Activated CD4-positive, alpha-beta T cell treated with anti-CD3 and anti-CD28 coated beads for 36 hours (primary cell): Measurements from ENCODE around the gene PRR11. TPM values are rescaled to one million over a fixed set of nuclear protein-coding genes. Genes with fewer than 3 reads are reported as not detected.
"Not testable (repeated sequence)": the region's sequence is repeated elsewhere in the genome, so short reads cannot be mapped to it uniquely, and the experiment has no call there.

Source experiments
- ATAC-seq: fragments of 200-7000 bp; cut with Tn5 transposase; one replicate; pipeline ENCODE4 v1.10.0; 2021; ENCODE audit warnings: mild to moderate bottlenecking, moderate library complexity
- CTCF ChIA-PET: fragments of 350-600 bp; sonication (Branson Sonifier 250); formaldehyde crosslinking; loops from one replicate; lab custom pipeline; 2021; ENCODE audit warnings: antibody characterized with exemption; lab: Charles Lee
- POLR2A ChIA-PET: fragments of 350-600 bp; sonication (Branson Sonifier 250); formaldehyde crosslinking; loops from one replicate; lab custom pipeline; 2021; ENCODE audit warnings: antibody characterized with exemption, inconsistent platforms; lab: Charles Lee
- DNase-seq: peaks from one replicate; pipeline ENCODE4 v3.0.0-alpha.2; 2020
- H3K27ac Mint-ChIP-seq: one replicate; pipeline ENCODE4 v1.8.0; 2021; ENCODE audit warnings: mixed read lengths
- H3K27me3 Mint-ChIP-seq: one replicate; pipeline ENCODE4 v1.8.0; 2021; ENCODE audit warnings: mixed read lengths
- H3K36me3 Mint-ChIP-seq: one replicate; pipeline ENCODE4 v1.8.0; 2021; ENCODE audit warnings: low read depth, mixed read lengths
- H3K4me1 Mint-ChIP-seq: one replicate; pipeline ENCODE4 v1.8.0; 2021; ENCODE audit warnings: mixed read lengths
- H3K4me3 Mint-ChIP-seq: one replicate; pipeline ENCODE4 v1.8.0; 2021; ENCODE audit warnings: mild to moderate bottlenecking, moderate library complexity, mixed read lengths
- H3K9me3 Mint-ChIP-seq: one replicate; pipeline ENCODE4 v1.8.0; 2021; ENCODE audit warnings: low read depth, mixed read lengths
- intact Hi-C, 2 experiments: fragments of 100-400 bp; cut with DNase I in 1 of 2; cut with micrococcal nuclease in 1 of 2; formaldehyde crosslinking; loops; one replicate each; pipeline versions ENCODE4 v1.14.2 to v1.15.1; 2022 to 2024; cut with DNase I, micrococcal nuclease
- total RNA-seq, 2 experiments: library from RNA; stranded (reverse); gene quantifications; one replicate each; pipeline ENCODE4 v1.2.3, GENCODE V29; 2021

The PRR11 gene
- total RNA-seq, 2 experiments from 2014 or later = 73.6 to 95.9 TPM

DNA sequence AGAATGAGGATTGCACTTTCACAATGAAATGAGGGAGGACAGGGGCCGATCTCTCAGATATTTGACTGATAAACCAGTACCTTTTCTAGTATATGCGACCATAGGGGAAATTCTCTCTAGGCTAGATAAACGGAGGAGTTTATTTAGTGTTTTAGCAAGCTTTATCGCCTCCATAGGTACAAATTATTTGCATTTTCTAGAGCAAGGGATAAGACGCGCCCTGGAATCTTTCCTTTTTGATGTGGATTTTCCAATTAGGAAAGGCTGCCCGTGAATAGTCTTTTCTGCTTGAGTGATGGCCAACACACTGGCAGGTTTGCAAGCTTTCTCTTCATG is 64.4 kb downstream of the PRR11 start:
- H3K9me3 Mint-ChIP-seq = no peaks in the 10 kb centered on the region

DNA sequence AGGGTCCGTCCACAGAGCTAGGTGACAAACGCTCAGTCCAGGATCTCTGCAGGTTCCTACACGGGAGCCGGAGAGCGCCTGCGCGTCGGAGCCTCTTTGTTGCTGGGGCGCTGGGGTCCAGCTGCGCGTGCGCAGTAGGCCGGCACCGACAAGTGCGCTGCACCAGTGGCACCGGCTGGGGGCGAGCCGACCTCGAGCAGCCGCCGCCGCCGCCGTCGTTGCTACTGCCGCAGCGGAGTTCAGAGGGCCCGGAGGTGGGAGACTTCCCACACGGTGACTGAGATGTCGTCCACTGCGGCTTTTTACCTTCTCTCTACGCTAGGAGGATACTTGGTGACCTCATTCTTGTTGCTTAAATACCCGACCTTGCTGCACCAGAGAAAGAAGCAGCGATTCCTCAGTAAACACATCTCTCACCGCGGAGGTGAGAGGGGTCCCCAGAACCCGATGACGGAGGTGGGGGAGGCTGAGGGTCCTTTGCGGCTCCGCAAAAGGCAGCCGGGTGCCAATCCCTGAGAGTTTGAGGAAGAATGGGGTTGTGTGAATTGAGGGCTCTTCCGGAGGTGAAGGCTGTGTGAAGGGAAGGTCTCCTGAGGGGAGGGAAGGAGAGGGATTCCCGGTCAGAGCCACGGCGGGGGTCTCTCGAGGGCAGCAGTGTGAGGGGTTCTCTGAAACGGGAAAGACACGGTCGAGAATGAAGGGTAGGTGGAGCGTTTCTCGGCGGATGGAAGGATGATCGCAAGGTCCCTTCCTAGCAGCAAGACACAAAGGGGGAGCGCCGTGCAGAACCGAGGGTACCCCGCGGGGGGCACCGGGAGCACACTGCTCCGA is 65.0 kb downstream of the PRR11 start, which contains the start of gene GDPD1:
GDPD1 (plus strand) TSS at position 184 of the 831 bp plus-strand sequence; CDS start at position 283, 99 bp downstream.
- Mint-ChIP-seq H3K27me3 (no peaks in the 10 kb centered on the region), H3K4me1 (peaks cover 12% of the 10 kb centered on the region), H3K4me3 (peak within 1 kb of the TSS; percentile 93), H3K36me3 (no peaks in the 10 kb centered on the region), H3K27ac (peak within 1 kb of the TSS; percentile 86), H3K9me3 (no peaks in the 10 kb centered on the region)
- peak; percentile 99 for DNase-seq
- POLR2A ChIA-PET = interaction anchor here (1.2 kb wide), 1 partner anchor 65 kb away, joined by 4 read pairs; the partner anchor contains the start of genes PRR11 and SKA2
- CTCF ChIA-PET = interaction anchor here (0.6 to 2.0 kb wide), 6 partner anchors 10 to 618 kb away, joined by 3 to 17 read pairs (median 3); partner anchors contain the start of genes PRR11, SKA2 and SMG8
- intact Hi-C loops = loop anchor here (1.0 to 5.0 kb wide), 14 partner anchors 10 to 917 kb away; partner anchors contain the start of genes PRR11 (in 2 of the 2), SKA2 (in 2 of the 2), SMG8 (in 2 of the 2) and DHX40 (in 1 of the 2)
- ATAC-seq = peak; percentile 99

More for the DNA sequence above, 64.4 kb downstream of the PRR11 start:
- H3K27me3 Mint-ChIP-seq = no peaks in the 10 kb centered on the region
- peaks cover 12% of the 10 kb centered on the region for H3K4me1 Mint-ChIP-seq
- H3K4me3 Mint-ChIP-seq = peak overlapping the region; percentile 93
- no peaks in the 10 kb centered on the region for H3K36me3 Mint-ChIP-seq
- POLR2A ChIA-PET = interaction anchor here (1.2 kb wide), 1 partner anchor 65 kb away, joined by 4 read pairs; the partner anchor contains the start of genes PRR11 and SKA2
- CTCF ChIA-PET = interaction anchor here (0.6 to 2.0 kb wide), 6 partner anchors 9 to 618 kb away, joined by 3 to 17 read pairs (median 3); partner anchors contain the start of genes PRR11, SKA2 and SMG8
- no peak for ATAC-seq
- intact Hi-C loops = loop anchor here (1.0 to 5.0 kb wide), 14 partner anchors 10 to 917 kb away; partner anchors contain the start of genes PRR11 (in 2 of the 2), SKA2 (in 2 of the 2), SMG8 (in 2 of the 2) and DHX40 (in 1 of the 2)
- no peak for DNase-seq
- H3K27ac Mint-ChIP-seq = peak overlapping the region; percentile 78

DNA sequence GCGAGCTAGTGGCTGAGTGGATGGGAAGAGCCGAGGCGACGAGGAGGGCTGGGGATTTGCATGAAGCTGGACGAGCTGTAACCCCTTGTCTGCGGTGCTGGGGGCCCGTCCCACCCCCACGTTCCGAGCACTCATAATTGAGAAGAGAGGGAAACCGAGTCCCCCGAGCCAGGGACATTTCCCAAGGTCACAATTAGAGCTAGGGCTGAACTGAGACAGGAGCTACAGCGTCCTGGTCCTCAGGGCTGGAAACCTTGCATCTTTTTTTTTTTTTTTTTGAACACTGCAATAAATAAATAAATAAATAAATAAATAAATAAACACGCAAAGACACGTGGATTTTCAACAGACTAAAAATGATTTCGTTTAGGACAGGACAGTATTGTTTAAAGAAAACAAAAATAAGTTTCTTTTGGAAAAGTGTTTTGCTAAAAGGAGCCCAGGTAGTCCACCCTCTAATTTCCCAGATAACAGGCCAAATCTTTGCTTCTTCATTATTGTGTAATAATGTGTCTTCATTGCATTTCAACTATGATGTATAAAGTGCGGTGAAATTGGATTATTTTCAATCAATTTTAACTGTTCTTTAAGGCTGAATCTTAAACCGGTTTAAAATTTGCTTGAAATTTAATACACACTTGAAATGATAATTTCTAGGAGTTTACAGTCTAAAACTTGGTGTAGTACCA is 65.8 kb downstream of the PRR11 start:
- DNase-seq = no peak
- Mint-ChIP-seq H3K9me3 (no peaks in the 10 kb centered on the region), H3K4me1 (peaks cover 12% of the 10 kb centered on the region), H3K27ac (peak overlapping the region; percentile 86), H3K4me3 (peak overlapping the region; percentile 93), H3K27me3 (no peaks in the 10 kb centered on the region), H3K36me3 (no peaks in the 10 kb centered on the region)
- intact Hi-C loops = loop anchor here (2.0 to 5.0 kb wide), 4 partner anchors 67 to 916 kb away; partner anchors contain the start of genes PRR11 (in 1 of the 2) and SKA2 (in 1 of the 2)
- ChIA-PET CTCF (interaction anchor here (1.6 to 2.0 kb wide), 2 partner anchors 8 to 11 kb away, joined by 3 to 17 read pairs; partner anchors contain the start of gene SMG8), POLR2A (no interaction called here)
- no peak for ATAC-seq

- Mint-ChIP-seq H3K27me3 (no peaks in the 10 kb centered on the region), H3K9me3 (no peaks in the 10 kb centered on the region), H3K36me3 (no peaks in the 10 kb centered on the region), H3K4me3 (no peak overlapping the region), H3K27ac (no peak overlapping the region), H3K4me1 (peaks cover 12% of the 10 kb centered on the region)
- POLR2A ChIA-PET = no interaction called here
- ATAC-seq = no peak
- intact Hi-C loops = loop anchor here in 1 of 2 experiments (5.0 kb wide), 2 partner anchors 813 to 913 kb away; no protein-coding TSS in a partner anchor
- DNase-seq = no peak
- CTCF ChIA-PET = interaction anchor here (1.2 kb wide), 1 partner anchor 218 kb away, joined by 3 read pairs; no protein-coding TSS in a partner anchor
Measured at GRCh38 chr17:59223813-59224212, 68.3 kb downstream of the PRR11 start.

DNA sequence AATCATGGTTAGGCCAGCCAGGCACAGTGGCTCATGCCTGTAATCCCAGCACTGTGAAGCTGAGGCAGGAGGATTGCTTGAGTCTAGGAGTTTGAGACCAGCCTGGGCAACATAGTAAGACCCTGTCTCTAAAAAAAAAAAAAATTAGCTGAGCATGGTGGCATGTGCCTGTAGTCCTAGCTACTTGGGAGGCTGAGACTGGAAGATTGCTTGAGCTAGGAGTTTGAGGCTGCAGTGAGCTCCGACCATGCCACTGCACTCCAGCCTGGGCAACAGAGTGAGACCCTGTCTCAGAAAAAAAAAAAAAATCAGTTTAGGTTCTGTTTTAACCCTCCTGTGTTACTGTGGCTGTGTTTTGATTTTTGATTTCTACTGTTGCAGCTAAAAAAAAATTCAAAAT is 73.0 kb downstream of the PRR11 start:
- H3K27me3 Mint-ChIP-seq, H3K4me3 Mint-ChIP-seq, ATAC-seq, H3K4me1 Mint-ChIP-seq, intact Hi-C loops, H3K9me3 Mint-ChIP-seq, H3K36me3 Mint-ChIP-seq, DNase-seq, H3K27ac Mint-ChIP-seq: not testable (repeated sequence)
- CTCF ChIA-PET = interaction anchor here (0.7 kb wide), 1 partner anchor 1350 kb away, joined by 3 read pairs; no protein-coding TSS in a partner anchor
- POLR2A ChIA-PET = interaction anchor here (0.6 kb wide), 3 partner anchors 20 to 1453 kb away, joined by 4 to 9 read pairs (median 6); no protein-coding TSS in a partner anchor

GRCh38 chr17:59230764-59231163 is 75.2 kb downstream of the PRR11 start:
- intact Hi-C loops = no loop called here
- CTCF ChIA-PET = interaction anchor here (0.6 to 0.7 kb wide), 2 partner anchors 296 to 1095 kb away, joined by 3 to 5 read pairs; no protein-coding TSS in a partner anchor
- Mint-ChIP-seq H3K4me3 (no peak overlapping the region), H3K27ac (no peak overlapping the region), H3K9me3 (no peaks in the 10 kb centered on the region), H3K27me3 (no peaks in the 10 kb centered on the region), H3K4me1 (no peaks in the 10 kb centered on the region), H3K36me3 (no peaks in the 10 kb centered on the region)
- ATAC-seq = no peak
- no peak for DNase-seq
- POLR2A ChIA-PET = no interaction called here

- no peak overlapping the region for H3K4me3 Mint-ChIP-seq
- POLR2A ChIA-PET = no interaction called here
Measured at GRCh38 chr17:59234631-59235030, 79.1 kb downstream of the PRR11 start.

DNA sequence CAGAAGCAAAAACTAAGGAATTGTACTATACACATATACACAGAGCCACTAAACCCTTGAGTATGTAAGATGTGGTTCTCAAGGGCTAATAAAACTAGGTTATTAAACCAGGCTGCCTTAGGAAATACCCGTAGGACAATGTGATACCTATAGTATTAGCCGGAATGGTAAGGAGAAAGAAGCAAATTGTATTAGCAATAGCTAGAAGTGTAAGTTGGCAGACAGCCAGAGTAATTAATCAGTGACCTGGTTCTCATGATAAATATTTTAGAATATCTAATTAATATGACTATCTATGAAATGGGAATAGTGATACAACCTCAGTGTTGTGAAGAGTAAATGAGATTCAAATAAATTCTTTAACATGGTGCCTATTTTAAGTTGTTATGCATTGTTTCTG is 83.4 kb downstream of the PRR11 start:
- Mint-ChIP-seq H3K27me3 (no peaks in the 10 kb centered on the region), H3K27ac (no peak overlapping the region), H3K36me3 (no peaks in the 10 kb centered on the region), H3K4me1 (no peaks in the 10 kb centered on the region), H3K4me3 (no peak overlapping the region), H3K9me3 (no peaks in the 10 kb centered on the region)
- no peak for ATAC-seq
- ChIA-PET CTCF (interaction anchor here (0.8 kb wide), 1 partner anchor 17 kb away, joined by 3 read pairs; no protein-coding TSS in a partner anchor), POLR2A (interaction anchor here (0.6 kb wide), 1 partner anchor 30 kb away, joined by 9 read pairs; no protein-coding TSS in a partner anchor)
- intact Hi-C loops = no loop called here
- DNase-seq = no peak

More at GRCh38 chr17:59234631-59235030, 79.1 kb downstream of the PRR11 start:
- Mint-ChIP-seq H3K9me3 (no peaks in the 10 kb centered on the region), H3K27me3 (no peaks in the 10 kb centered on the region), H3K4me1 (no peaks in the 10 kb centered on the region), H3K36me3 (no peaks in the 10 kb centered on the region), H3K27ac (no peak overlapping the region)
- CTCF ChIA-PET = no interaction called here
- intact Hi-C loops = no loop called here
- ATAC-seq = no peak
- no peak for DNase-seq

GRCh38 chr17:59244081-59244480 is 88.5 kb downstream of the PRR11 start:
- CTCF ChIA-PET = no interaction called here
- intact Hi-C loops = no loop called here
- Mint-ChIP-seq H3K36me3 (no peaks in the 10 kb centered on the region), H3K4me3 (no peak overlapping the region), H3K4me1 (no peaks in the 10 kb centered on the region), H3K27ac (no peak overlapping the region), H3K27me3 (no peaks in the 10 kb centered on the region), H3K9me3 (no peaks in the 10 kb centered on the region)
- POLR2A ChIA-PET = no interaction called here
- DNase-seq (no peak), ATAC-seq (no peak)
